Measurements from ENCODE around the gene ATXN7L1.

GRCh38 chr7:105827151-105827875, 49.1 kb downstream of the ATXN7L1 start:
- TF ChIP-seq CTCF (IDR thresholded peaks at IDR 0.05; ENCODE audit: control extremely low read depth in 1 of 3, insufficient read depth in 1 of 3, low read depth in 1 of 3, low read length in 3 of 3) (no peak), BCL11A (IDR thresholded peaks at IDR 0.05; ENCODE audit: low read depth in 2 of 2, low read length in 2 of 2) (no peak), YY1 (IDR thresholded peaks at IDR 0.05; ENCODE audit: low read depth, low read length) (no peak), POLR2A (IDR thresholded peaks at IDR 0.05; ENCODE audit: control extremely low read depth in 1 of 2, low read depth in 2 of 2, low read length in 2 of 2) (no peak), SUZ12 (IDR thresholded peaks at IDR 0.05; ENCODE audit: low read length) (no peak), ZNF274 (IDR thresholded peaks at IDR 0.05; ENCODE audit: borderline replicate concordance, extremely low read depth, low read length) (no peak)

Measured in H1 (cell line).